ENCODE measurements around the gene MRPS34.

GRCh38 chr16:1762196-1762878, 10.6 kb downstream of the MRPS34 start:
- TF ChIP-seq POLR2A (IDR thresholded peaks at IDR 0.05) (no peak), CTCF (IDR thresholded peaks at IDR 0.05) (no peak)
